Gastrocnemius medialis (tissue), 4 donors: Measurements from ENCODE around the gene ATP6V0E1. TPM values are rescaled to one million over a fixed set of nuclear protein-coding genes. Genes with fewer than 3 reads are reported as not detected.

Experiments used
- ATAC-seq, 2 donors: fragments of 150-250 bp; one replicate each; pipeline ENCODE4 v1.9.1; 2016
- DNase-seq, 2 donors: peaks; one replicate each; pipeline ENCODE4 v3.0.0-alpha.2; 2019
- H3K27ac ChIP-seq, 4 donors: fragments of 200-600 bp; sonication (generic); 1 replicate in 1 of 4; 2 replicates in 3 of 4; pipeline ENCODE4 v1.5.1; 2016 to 2018; ENCODE audit warnings: mild to moderate bottlenecking in 2 of 4, moderate library complexity in 1 of 4
- H3K27me3 ChIP-seq, 3 donors: fragments of 200-600 bp; sonication (generic) in 2 of 3; 1 replicate in 1 of 3; 2 replicates in 2 of 3; pipeline versions ENCODE4 v1.5.1 to v1.6.0; 2016 to 2019; ENCODE audit warnings: mild to moderate bottlenecking in 1 of 3, moderate library complexity in 1 of 3
- H3K36me3 ChIP-seq, 2 donors: fragments of 200-600 bp; sonication (generic) in 1 of 2; one replicate each; pipeline ENCODE4 v1.5.1; 2017 to 2018
- H3K4me1 ChIP-seq, 2 donors: fragments of 200-600 bp; sonication (generic) in 1 of 2; one replicate each; pipeline ENCODE4 v1.5.1; 2016 to 2017; ENCODE audit warnings: mild to moderate bottlenecking in 2 of 2
- H3K4me3 ChIP-seq, 4 donors: fragments of 200-600 bp; sonication (generic) in 3 of 4; 1 replicate in 1 of 4; 2 replicates in 3 of 4; pipeline ENCODE4 v1.5.1; 2016 to 2019; ENCODE audit warnings: mild to moderate bottlenecking in 2 of 4
- H3K9me3 ChIP-seq, 3 donors: fragments of 200-600 bp; sonication (generic) in 2 of 3; 1 replicate in 1 of 3; 2 replicates in 2 of 3; pipeline ENCODE4 v1.5.1; 2016 to 2019
- CTCF ChIP-seq, 5 experiments: fragments of 450-650 bp in 3 of 5; fragments of 200-600 bp in 2 of 5; sonication (generic) in 2 of 5; IDR thresholded peaks in 4 of 5; conservative IDR thresholded peaks in 1 of 5; 1 replicate in 4 of 5; 2 replicates in 1 of 5; pipeline ENCODE4 v1.5.1; 2016 to 2019; ENCODE audit warnings: antibody characterized with exemption in 5 of 5, mild to moderate bottlenecking in 3 of 5, moderate library complexity in 3 of 5
- POLR2A ChIP-seq, 2 donors: fragments of 450-650 bp; IDR thresholded peaks; one replicate each; pipeline ENCODE4 v1.6.1; 2017; ENCODE audit warnings: antibody characterized with exemption in 2 of 2, mild to moderate bottlenecking in 2 of 2, moderate library complexity in 2 of 2
- in situ Hi-C, 4 donors: fragments of 200-750 bp; cut with MboI; loops; one replicate each; pipeline versions ENCODE4 v1.15.0 to v1.8.0; 2017; ENCODE audit warnings: low sequenced_read_pairs in 4 of 4
- intact Hi-C: fragments of 100-400 bp; cut with DNase I; formaldehyde crosslinking; loops from one replicate; pipeline ENCODE4 v1.15.1; 2023; ENCODE audit warnings: low total_unique reads
- total RNA-seq, 4 donors: library from RNA; depleted of rRNA; stranded (reverse); fragments of >200 nt; gene quantifications; one replicate each; pipeline versions ENCODE4 v1.1.0 to v1.2.3, GENCODE V29; 2016

The ATP6V0E1 gene
- total RNA-seq, 4 donors from 2014 or later: 101 to 183 (median 164) TPM

DNA sequence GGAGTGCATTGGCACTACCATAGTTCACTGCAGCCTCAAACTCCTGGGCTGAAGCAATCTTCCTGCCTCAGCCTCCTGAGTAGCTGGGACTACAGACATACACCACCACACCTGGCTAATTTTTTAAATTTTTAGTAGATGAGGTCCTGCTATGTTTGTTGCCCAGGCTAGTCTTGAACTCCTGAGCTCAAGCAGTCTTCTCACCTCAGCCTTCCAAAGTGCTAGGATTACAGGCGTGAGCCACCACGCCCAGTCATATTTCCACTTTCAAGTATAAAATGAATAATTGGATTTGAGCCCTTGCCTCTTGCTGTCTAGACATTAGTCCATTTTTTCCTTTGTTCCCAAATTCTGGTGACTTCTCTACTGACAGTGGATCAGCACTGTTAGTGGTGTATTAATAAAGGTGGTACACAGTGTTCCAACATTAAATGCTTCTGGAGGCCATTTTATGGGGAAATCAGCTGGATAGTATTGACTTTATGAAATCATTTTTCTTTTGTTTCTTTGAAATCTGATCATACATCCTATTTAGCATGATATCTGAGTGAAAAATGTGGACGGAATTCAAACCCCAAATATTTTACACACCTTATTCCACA, 15.9 kb downstream of the ATP6V0E1 start:
- Histone ChIP-seq H3K36me3 (peaks cover 0 to 27% of the 10 kb centered on the region in 2 donors), H3K27me3 (no peaks in the 10 kb centered on the region), H3K27ac (peak overlapping the region in 3 of 4 donors; percentile 27 to 49 (median 42)), H3K4me1 (peaks cover 27% of the 10 kb centered on the region in 2 donors), H3K9me3 (no peaks in the 10 kb centered on the region), H3K4me3 (no peak overlapping the region)
- TF ChIP-seq POLR2A (IDR thresholded peaks at IDR 0.05) (no peak), CTCF (IDR thresholded peaks at IDR 0.05 in 4 of 5, conservative IDR thresholded peaks at IDR 0.05 in 1 of 5) (no peak)
- in situ Hi-C loops: loop anchor here in 2 of 4 donors (10.0 to 25.0 kb wide), 2 partner anchors 55 to 138 kb away; partner anchors contain the start of genes BNIP1 (in 1 of the 2) and CREBRF (in 1 of the 2)
- intact Hi-C loops: no loop called here
- DNase-seq (no peak), ATAC-seq (peak; percentile 46 to 66)

DNA sequence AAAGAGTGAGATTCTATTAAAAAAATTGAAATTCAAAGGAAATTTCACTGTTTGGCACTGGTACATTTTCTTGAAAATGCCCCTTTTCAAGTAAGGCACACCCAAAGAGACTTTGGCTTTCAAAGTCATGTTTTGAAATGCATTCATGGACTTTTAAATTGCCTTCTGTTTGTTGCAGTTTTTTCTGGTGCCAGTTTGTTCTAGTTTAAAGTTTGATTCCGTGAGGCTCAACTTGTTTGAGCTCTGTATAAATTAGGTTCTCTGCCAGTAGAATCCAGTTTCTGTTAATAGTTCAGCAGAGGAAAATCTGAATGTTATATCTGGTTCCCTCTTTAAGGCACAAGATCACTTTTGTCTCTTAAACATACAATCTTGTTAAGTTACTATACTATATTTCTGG, 16.4 kb downstream of the ATP6V0E1 start:
- in situ Hi-C loops: loop anchor here in 2 of 4 donors (10.0 to 25.0 kb wide), 2 partner anchors 55 to 137 kb away; partner anchors contain the start of genes BNIP1 (in 1 of the 2) and CREBRF (in 1 of the 2)
- Histone ChIP-seq H3K27me3 (no peaks in the 10 kb centered on the region), H3K27ac (peak overlapping the region in 3 of 4 donors; percentile 27 to 49 (median 42)), H3K36me3 (peaks cover 0 to 22% of the 10 kb centered on the region in 2 donors), H3K4me1 (peaks cover 27 to 31% of the 10 kb centered on the region in 2 donors), H3K9me3 (no peaks in the 10 kb centered on the region), H3K4me3 (no peak overlapping the region)
- ATAC-seq (no peak), DNase-seq (no peak)
- no peak for TF ChIP-seq CTCF (IDR thresholded peaks at IDR 0.05 in 4 of 5, conservative IDR thresholded peaks at IDR 0.05 in 1 of 5)
- no peak for TF ChIP-seq POLR2A (IDR thresholded peaks at IDR 0.05)
- intact Hi-C loops: no loop called here

GRCh38 chr5:173001229-173001841, 17.8 kb downstream of the ATP6V0E1 start:
- intact Hi-C loops (no loop called here), in situ Hi-C loops (no loop called here)
- Histone ChIP-seq H3K4me1 (peaks cover 27 to 31% of the 10 kb centered on the region in 2 donors), H3K4me3 (no peak overlapping the region), H3K9me3 (no peaks in the 10 kb centered on the region), H3K27me3 (no peaks in the 10 kb centered on the region), H3K36me3 (peaks cover 0 to 9% of the 10 kb centered on the region in 2 donors), H3K27ac (no peak overlapping the region)
- ATAC-seq (no peak), DNase-seq (no peak)
- TF ChIP-seq POLR2A (IDR thresholded peaks at IDR 0.05): no peak
- TF ChIP-seq CTCF (IDR thresholded peaks at IDR 0.05 in 4 of 5, conservative IDR thresholded peaks at IDR 0.05 in 1 of 5): no peak

- Histone ChIP-seq H3K27ac (no peak overlapping the region), H3K9me3 (no peaks in the 10 kb centered on the region), H3K4me3 (no peak overlapping the region), H3K36me3 (no peaks in the 10 kb centered on the region), H3K27me3 (no peaks in the 10 kb centered on the region), H3K4me1 (peaks cover 31% of the 10 kb centered on the region in 2 donors)
- DNase-seq: no peak
- intact Hi-C loops: loop anchor here (2.0 kb wide), 1 partner anchor 19 kb away; no protein-coding TSS in a partner anchor
- in situ Hi-C loops: no loop called here
- ATAC-seq: peak in 1 of 2 donors; percentile 21
- no peak for TF ChIP-seq POLR2A (IDR thresholded peaks at IDR 0.05)
- TF ChIP-seq CTCF (IDR thresholded peaks at IDR 0.05 in 4 of 5, conservative IDR thresholded peaks at IDR 0.05 in 1 of 5): no peak
Observed at GRCh38 chr5:173003360-173003759, 19.8 kb downstream of the ATP6V0E1 start.
